ENCODE measurements around the gene ARHGAP42.
"Not testable (repeated sequence)": the region's sequence is repeated elsewhere in the genome, so short reads cannot be mapped to it uniquely, and the experiment has no call there.

ARHGAP42 gene

DNA sequence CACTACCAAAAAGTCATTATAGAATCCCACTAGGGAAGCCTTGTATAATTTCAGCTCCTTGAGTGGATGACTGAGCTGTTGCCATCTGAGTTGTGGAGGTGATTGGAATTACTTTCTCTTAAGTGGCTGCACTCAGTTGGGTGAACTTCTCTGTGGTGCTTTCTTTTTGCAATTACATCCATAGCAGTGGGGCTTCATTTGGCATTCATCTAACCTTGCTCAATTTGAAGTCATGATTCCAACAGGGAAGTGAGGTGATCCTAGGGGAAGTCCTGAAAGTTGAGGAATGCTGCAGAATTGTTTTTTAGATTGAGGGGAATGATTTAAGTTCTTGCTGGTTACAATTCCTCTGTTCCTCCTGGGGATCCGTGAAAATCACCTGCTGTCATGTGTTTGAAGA, 39.6 kb downstream of the ARHGAP42 start:
- no peak for DNase-seq (ENCODE audit: low spot score)

DNA sequence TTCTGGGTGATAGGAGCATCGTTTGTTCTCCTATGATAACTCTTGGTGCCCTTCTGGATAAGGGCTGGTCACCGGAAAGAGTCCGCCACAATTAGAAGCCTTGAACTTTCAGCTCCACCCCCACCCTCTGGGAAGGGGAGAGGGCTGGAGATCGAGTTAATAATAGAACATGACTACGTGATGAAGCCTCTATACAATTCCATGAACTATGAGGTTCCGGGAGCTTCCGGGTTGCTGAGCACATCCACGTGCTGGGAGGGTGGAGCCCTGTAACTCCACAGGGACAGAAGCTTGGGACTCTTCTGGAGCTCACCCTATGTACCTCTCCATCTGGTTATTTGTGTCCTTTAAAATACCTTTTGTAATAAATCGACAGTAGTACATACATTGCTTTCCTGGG, 40.3 kb downstream of the ARHGAP42 start:
- DNase-seq (ENCODE audit: low spot score), result no peak

DNA sequence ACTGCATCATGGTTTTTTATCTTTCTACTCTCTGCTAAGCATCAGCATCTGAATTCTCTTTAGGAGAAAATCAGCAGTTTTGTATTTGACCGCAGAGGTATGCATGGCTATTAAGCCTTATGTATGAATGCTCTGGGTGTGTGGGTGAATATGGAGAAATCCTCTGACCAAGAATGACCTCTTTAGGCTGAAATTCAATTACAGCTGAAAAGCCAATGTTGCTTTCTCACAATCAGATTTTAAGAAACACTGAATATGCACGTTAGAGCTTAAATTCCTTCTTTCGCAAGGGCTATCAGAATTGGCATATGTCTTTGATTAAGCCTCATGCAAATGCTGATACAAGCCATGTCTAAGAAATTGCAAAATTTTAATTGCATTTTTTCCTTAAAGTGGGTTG, 43.2 kb downstream of the ARHGAP42 start:
- no peak for DNase-seq (ENCODE audit: low spot score)

DNA sequence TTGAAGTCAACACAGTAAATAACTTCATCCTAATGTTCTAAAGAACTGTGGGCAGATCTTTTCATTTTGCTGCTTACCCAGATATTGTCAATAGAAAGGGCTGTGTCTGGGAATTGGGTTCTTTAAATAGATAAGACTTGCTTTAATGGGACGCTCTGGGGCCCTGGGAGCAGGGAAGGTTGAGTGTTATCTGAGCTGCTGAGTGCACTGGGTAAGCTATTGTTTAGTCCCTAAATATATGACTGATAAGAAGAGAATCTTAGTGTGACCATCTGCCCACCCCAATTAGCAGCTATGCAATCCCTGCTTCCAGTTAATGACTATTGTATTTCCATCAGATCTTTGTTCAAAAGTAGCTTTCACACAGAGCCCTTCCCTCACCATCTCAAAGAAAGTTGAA, 44.4 kb downstream of the ARHGAP42 start:
- DNase-seq (ENCODE audit: low spot score), result no peak

DNA sequence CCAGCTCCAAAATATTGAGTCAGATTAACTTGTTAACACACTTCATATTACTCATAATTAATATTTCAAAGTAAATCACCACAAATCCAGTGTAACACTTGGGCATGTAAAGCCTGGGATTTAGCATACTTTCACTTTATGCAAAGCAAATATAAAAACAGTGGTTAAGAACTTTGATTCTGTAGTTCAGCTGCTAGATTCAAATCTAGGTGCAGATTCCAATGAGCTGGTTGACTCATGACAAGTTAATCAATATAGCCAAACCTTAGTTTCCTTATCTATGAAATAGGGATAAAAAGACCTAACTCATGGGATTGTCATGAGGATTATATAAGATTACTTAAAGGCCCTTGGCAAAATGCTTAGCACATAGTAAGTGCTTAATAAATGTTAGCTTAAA, 45.9 kb downstream of the ARHGAP42 start:
- DNase-seq (ENCODE audit: low spot score), result no peak

DNA sequence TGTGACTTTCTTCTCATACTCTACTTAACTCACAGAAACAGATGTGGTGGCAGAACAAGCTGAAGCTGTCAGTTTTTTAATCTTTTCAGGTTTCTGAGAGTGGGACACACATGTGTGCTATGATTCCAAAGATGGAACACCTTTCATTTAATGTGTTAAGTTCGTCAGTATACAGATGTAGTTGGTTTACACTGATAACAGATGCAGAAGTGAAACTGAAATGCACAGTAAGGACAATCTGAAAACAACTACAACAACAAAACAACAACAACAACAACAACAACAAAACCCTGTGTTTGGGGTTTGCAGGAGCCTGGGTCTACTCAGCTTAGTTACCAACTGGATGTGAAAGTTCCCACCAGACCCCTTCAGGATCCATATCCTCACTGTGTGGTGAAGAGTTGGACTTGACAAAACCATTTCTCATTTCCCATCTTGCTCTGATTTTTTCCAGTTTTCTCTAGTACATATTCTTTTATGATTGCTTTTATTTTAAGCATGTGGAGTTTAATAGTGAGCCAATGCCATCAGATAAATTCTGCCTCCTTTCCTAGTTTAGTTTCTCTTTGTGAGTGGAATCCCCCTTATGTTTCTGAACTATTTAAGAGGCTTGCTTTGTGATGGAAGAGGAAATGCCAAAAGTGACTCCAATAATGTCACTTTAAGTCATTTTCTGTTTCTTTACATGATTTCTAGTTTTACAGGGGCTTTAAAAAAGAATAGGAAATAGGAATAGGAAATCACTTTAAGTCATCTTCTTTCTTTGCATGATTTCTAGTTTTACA, 47.8 kb downstream of the ARHGAP42 start:
- no peak for DNase-seq (ENCODE audit: low spot score)

DNA sequence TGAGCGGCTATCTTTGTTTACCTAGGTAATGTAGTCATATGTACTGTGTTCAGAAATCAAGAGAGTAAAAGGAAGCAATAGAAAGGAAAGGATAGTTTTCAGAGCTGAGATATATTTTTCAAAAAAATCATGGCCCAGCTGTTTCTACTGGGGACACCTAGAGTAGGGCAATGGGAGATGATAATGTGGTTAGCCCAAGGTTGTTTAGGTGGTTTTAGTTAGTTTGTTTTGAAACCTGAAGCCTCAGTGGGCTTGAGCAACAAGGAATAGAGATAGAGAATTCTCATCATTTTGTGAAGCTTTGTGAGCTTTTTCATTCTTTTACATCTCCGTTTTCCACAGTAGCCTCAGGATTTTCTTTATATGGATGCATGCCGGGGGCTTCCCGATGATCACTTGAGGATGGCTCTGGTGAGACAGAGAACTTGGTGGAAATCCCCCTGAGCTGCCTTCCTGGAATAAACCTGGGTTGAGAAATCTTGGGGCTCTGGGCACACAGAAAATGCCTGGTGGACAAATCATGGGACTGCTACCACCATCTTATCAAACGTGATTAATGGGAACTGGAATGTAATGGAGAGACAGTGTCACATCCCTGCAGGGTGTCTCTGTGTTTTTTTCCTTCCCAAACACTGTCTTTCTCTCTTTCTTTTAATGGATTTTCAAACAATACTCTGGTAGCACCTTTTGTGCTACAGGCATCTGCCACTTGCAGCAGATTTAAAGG, 49.0 kb downstream of the ARHGAP42 start:
- no peak for DNase-seq (ENCODE audit: low spot score)

DNA sequence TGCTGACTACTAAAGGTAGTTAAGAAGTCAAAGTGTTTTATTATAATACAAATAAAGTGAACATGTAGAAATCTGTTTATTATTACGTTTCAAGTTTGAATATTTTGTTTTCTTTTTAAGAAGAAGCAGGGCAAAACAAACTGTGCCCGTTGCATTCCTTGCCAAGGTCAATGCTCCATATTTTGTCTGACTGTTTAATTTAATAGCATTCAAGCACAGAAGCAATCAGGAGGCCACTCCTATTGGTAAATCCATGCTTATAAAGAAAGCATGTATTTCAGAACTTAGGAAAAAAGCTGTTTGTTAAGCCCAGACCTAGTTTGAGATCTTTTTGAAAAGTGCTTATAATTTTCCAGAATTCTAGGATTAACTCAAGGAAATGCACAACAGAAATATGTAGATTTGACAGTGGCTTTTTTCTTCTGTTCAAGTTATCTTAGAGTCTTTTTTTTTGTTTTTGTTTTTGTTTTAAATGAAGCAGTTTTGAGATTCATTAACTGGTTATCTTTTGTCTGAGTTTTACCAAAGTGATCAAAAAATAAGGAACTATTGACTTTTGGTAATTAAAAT, 51.7 kb downstream of the ARHGAP42 start:
- DNase-seq (ENCODE audit: low spot score), result no peak

DNA sequence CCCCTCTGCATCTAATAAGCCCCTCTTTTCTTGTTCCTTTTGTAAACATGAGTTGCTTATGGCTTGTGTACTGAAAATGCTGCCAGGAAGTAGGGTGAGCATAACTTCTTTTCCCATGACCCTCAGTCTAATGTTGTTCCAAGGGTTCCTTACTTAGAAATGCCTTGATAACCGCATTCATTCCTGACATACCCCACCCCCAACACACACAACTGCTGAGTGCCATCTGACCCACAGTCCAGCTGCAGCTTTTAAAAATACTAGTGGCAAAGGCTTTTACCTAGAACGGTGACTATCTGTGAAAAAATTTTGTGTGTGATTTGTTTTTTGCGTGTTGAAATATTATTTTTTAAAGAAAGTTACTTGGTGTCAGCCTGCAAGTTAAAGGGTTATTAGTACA, 52.6 kb downstream of the ARHGAP42 start:
- no peak for DNase-seq (ENCODE audit: low spot score)

DNA sequence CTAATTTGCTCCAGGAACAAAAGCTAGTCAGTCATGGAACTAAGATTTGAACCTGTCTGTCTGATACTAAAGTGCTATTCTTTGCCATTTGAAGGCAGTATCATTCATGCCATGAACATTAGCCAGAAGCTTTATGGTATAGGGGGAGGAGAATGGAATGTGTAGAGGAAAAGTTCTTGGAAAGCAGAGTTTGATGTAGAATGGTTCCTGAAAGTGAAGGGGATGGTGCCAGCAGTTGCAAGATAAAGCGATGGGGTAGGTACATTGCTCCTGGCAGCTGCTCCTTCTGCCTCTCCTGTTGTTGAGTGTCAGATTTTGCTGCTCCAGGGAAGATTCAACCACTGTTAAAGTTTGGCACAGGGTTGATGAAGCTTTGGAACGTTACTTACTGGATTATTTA, 53.4 kb downstream of the ARHGAP42 start:
- DNase-seq (ENCODE audit: low spot score), result no peak

DNA sequence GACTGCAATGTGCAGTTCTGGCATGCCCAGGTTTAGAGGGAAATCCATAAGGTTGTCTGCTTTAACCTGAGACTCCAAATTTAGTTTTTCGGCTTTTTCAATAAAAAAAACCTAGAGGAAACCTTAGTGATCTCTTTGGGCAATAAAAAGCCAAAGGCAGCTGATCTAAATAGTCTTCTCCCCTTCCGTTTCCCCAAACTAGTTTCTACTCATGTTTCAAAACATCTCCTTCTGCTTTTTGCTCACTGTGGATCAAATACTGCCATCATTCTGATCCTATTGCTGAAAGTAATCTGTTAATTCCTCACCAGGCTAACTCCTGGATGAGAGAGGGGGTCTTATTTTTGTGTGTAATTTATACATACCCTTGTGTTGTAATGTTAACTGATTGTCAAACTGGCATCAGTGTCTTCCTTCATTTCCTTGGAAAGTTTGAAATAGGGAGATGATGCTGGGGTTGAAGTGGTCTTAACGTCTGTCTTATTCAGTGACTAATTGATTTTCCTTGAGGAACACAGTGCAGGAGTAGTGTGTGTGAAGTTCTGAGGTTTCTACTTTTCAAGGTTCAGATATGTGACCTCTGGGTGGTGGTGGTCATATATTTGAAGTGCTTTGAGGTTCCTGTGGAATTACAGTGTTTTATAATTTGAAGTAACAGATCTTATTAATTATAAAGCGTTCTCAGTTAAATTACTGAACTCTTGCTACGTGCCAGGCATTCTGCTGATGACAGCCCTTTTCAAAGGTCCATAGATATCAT, 55.0 kb downstream of the ARHGAP42 start:
- no peak for DNase-seq (ENCODE audit: low spot score)

DNA sequence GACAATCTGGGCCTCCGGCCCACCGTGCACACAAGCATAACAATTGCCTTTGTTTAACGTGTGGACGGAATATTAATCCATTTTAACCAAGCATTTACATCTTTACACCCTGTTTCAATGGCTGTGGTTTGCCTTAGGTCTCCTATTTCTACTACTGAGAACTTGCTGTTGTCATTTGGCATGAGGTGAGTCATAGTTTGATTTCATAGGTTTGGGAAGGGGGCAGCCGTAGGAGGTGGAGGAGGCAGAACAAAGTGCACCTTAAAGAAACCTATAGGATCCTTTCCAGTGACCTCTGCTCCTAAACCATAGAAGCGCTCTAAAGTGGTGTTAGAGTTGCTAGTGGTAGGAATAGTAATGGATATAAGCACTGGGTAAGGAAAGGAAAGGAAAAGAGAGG, 59.4 kb downstream of the ARHGAP42 start:
- DNase-seq (ENCODE audit: low spot score), result no peak

DNA sequence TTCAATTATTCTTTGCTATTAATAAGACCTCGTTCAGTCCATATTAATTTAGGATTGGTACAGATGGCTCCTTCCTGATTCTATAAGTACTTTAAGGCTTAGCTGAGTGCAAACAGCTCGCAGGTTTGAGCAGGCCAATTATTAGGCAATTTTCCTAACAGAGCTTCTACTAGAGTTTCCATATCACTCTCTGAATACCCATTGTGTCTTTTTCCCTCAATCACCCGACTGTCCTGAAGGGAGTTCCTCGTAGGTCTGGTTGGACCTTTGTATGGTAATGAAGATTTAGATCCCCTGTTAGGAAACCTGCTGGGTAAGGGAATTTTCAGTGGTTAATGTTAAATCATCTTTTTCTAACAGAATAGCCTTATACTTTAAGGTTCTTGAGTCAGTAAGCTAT, 61.1 kb downstream of the ARHGAP42 start:
- no peak for DNase-seq (ENCODE audit: low spot score)

DNA sequence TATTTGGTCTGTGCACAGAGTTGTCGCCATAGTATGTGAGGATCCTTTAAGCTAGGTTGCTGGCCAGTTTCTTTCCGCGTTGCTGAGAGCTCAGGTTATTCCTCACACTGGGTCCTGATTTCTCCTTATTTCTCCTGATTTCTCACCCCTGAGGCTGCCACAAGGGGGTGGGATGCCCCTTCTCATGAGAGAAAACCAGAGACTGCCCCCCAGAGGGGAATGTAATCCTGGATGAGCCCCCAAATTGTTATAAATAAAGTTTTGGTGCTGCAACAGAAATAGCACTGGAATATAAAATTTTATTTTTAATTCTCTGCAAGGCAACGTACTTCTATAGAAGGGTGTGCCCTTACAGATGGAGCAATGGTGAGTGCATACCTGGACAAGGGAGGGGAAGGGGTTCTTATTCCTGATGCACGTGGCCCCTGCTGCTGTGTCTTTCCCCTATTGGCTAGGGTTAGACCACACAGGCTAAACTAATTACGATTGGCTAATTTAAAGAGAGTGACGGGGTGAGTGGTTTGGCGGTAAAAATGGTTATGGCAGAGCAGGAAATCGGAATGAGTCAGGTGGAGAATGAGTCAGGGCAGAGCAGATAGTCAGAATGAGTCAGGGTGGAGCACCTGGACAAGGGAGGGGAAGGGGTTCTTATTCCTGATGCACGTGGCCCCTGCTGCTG, 62.9 kb downstream of the ARHGAP42 start:
- not testable (repeated sequence) for DNase-seq (ENCODE audit: low spot score)

DNA sequence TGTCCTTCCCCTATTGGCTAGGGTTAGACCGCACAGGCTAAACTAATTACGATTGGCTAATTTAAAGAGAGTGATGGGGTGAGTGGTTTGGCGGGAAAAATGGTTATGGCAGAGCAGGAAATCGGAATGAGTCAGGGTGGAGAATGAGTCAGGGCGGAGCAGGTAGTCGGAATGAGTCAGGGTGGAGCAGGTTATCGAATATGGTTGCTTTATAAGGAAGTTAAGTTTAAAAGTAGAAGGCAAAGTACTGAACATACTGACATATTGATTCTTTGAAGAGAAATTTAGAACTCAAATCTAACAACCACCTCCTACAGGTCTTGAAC, 63.4 kb downstream of the ARHGAP42 start:
- DNase-seq (ENCODE audit: low spot score), result not testable (repeated sequence)

DNA sequence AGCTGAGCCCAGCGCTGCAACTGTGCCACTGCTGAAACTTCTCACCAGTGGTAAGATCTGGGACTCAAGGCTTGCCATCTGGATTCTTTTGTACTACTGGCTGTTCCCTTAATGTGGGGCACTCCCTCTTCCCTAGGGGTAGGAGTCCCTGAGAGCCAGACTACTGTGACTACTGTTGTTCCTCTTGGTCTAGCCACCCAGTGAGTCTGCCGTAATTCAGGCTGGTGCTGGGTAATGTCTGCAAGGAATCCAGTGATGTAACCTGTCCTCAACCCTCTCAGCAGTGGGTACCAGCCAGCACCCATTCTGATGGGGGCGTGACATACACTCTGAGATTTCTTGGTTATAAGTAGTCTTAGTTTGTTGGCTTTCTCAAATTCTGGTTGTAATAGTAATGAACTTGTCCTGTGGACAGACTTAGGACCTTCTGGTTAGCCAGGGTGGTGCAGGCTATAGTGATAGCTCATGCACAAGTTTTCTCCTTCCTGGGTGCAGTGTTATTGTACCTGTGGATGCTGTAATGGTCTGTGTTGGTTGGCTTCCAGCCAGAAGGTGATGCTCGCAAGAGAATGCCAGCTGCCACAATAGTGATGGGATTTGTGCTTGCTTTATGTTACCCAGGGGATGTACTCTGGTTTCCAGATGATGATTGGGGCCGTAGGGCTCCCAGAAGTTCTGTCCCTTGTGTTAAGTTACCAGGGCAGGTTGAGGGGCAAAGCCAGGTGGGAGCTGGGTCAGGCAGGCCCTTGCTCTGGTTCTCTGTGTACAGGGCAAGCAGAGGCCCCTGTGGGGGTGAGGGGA, 65.5 kb downstream of the ARHGAP42 start:
- DNase-seq (ENCODE audit: low spot score), result no peak

DNA sequence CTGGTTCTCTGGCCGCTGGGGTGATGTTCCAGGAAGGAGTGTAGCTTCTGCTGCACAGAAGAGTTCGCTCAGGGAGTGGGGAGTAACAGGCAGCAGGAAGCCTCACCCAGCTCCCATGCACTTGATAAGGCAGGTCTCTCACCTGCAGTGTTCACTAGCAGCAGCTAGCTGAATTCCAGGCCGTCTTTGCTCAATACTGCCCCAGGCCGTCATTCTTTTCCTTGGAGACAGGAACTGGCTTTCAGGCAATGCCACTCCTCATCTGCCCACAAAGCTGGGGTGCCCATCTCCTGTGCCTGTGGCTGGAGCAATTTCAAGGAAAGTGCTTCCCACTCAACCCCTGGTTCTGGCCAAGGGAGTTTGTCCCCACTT, 66.1 kb downstream of the ARHGAP42 start:
- no peak for DNase-seq (ENCODE audit: low spot score)

DNA sequence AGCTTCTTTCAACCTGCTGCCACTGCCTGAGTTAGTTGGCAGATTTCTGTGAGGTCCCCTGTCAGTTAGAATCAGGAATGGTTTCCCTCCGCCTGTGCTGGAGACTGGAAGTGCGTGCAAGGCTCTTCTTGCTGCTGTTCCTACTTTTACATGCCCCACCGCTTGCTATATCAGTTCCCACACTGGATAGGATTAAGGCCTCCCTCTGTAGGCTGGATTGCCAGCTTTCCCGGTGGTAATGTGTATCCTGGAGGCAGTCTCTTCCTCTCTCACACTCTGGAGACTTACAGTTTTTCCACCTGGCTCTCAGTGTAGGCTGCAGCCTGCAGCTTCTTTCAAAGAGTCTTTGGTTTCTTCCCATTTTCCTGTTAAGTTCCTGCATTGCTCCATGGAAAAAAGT, 66.5 kb downstream of the ARHGAP42 start:
- DNase-seq (ENCODE audit: low spot score), result no peak

DNA sequence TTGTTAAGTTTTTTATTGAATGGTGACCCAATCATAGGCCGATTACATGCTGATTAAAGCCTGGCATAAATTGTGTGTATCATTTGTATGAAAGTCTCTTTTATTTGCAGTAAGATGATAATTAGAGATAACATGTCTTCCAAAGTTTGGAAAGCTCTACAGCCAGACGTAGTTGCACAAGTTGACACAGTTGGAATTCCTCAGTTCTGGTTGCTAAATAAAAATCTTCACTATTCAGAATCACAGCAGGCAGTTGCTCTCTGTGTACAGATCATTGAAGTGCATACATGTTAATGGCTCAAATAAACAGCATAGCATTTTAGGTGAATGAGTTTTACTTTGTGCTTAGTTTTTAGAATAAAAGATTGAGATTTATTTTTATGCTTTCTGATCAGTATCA, 69.5 kb downstream of the ARHGAP42 start:
- no peak for DNase-seq (ENCODE audit: low spot score)

DNA sequence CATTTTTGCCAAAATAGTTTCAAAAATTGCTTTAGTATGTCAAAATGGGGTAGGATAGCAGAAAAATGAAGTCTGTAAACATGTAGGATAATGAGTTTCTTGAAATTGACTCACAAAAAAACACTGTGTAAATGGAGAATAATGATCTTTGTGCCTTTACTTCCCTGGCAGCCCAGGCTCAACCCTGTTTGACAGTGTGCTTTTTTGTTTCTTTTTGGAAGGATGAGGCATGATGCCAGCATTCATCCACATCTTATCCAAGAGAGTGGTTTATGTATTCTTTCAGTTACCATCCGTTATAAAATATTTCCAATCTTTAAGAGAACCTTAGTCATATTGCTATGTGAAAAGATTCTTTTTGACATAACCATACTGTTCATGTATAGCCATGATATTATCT, 70.6 kb downstream of the ARHGAP42 start:
- no peak for DNase-seq (ENCODE audit: low spot score)

DNA sequence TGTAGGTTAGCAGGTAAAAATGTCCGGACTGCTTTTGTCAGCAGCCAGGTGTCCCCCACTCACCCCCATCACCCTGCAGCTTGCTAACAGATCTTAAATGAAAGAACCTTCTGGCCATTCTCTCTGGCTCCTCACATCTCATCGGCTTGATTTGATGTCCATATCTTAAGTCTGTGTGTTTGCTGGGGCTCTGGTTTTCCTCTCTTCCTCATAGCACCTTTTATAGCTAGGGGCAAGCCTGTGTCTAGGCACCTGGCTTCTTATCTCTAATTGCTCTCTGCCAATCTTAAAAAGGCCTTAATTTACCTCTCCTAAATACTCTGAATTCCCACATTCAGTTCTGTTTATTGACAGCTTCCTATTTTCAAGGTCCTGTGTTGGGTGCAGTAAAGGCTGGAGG, 72.0 kb downstream of the ARHGAP42 start:
- no peak for DNase-seq (ENCODE audit: low spot score)

Data from hematopoietic multipotent progenitor cell treated with erythropoietin and hydrocortisone succinate and interleukin-3 and kit ligand, for 17 days (in vitro differentiated cells).